Measurements from ENCODE around the gene VPS25. TPM values are rescaled to one million over a fixed set of nuclear protein-coding genes. Genes with fewer than 3 reads are reported as not detected.
A peak's percentile ranks its signal among the peaks of the same experiment; 100 is the strongest.

The VPS25 gene
- total RNA-seq, 1 experiment from 2014 or later = 37.7 TPM

- ChIA-PET POLR2A (no interaction called here), CTCF (no interaction called here)
- no peaks in the 10 kb centered on the region for H3K9me3 ChIP-seq (ENCODE audit: control insufficient read depth, insufficient read depth, low read depth, low read length)
- peak within 1 kb of the TSS; percentile 86 for H3K27ac ChIP-seq (ENCODE audit: low read length)
- peaks cover 13% of the 10 kb centered on the region for H3K4me1 ChIP-seq (ENCODE audit: control insufficient read depth, insufficient read depth, low read length)
- BruUV-seq (replicated peaks) = no TSS peak
- H3K36me3 ChIP-seq (ENCODE audit: control insufficient read depth, insufficient read depth, low read length) = no peaks in the 10 kb centered on the region
- TF ChIP-seq TCF7L2 (IDR thresholded peaks at IDR 0.05; ENCODE audit: low read depth, low read length) (no peak), REST (IDR thresholded peaks at IDR 0.05; ENCODE audit: insufficient read depth in 1 of 2, low read depth in 2 of 2, low read length in 1 of 2) (no peak), POLR2AphosphoS5 (IDR thresholded peaks at IDR 0.05; ENCODE audit: low read depth, low read length) (peak; percentile 64; the same call in 1 of the 2 replicates), CTCF (IDR thresholded peaks at IDR 0.05) (no peak), SIN3A (IDR thresholded peaks at IDR 0.05; ENCODE audit: borderline replicate concordance, insufficient read depth, low read depth, low read length) (no peak)
- H3K4me3 ChIP-seq (ENCODE audit: low read depth in 2 of 2, low read length in 2 of 2) = peak within 1 kb of the TSS; percentile 90 to 92
- no peaks in the 10 kb centered on the region for H3K27me3 ChIP-seq (ENCODE audit: control insufficient read depth, insufficient read depth, low read length)
- peak; percentile 20 for DNase-seq (ENCODE audit: low read depth, low spot score)
- in situ Hi-C loops (cut with HindIII; ENCODE audit: low pct_unique_long_range_greater_than_20kb, low sequenced_read_pairs) = no loop called here
- peak; percentile 98 for ATAC-seq
- intact Hi-C loops (cut with micrococcal nuclease; ENCODE audit: unreplicated experiment) = no loop called here
Observed at GRCh38 chr17:42798383-42799380, 25.4 kb downstream of the VPS25 start, which contains the start of the genes CNTD1 and COA3. CNTD1 (plus strand) TSS chr17:42798861; CDS start chr17:42799068, 207 bp downstream. COA3 (minus strand) TSS chr17:42798704; CDS start chr17:42798681, 23 bp downstream.

- DNase-seq (ENCODE audit: low read depth, low spot score) (no peak), ATAC-seq (peak; percentile 63)
- TF ChIP-seq CTCF (IDR thresholded peaks at IDR 0.05) = no peak
- peak; percentile 54 for TF ChIP-seq POLR2AphosphoS5 (IDR thresholded peaks at IDR 0.05; ENCODE audit: low read depth, low read length)
- peak; percentile 97 for TF ChIP-seq TCF7L2 (IDR thresholded peaks at IDR 0.05; ENCODE audit: low read depth, low read length)
- POLR2A ChIA-PET = no interaction called here
- CTCF ChIA-PET = no interaction called here
- in situ Hi-C loops (cut with HindIII; ENCODE audit: low pct_unique_long_range_greater_than_20kb, low sequenced_read_pairs) (no loop called here), intact Hi-C loops (cut with micrococcal nuclease; ENCODE audit: unreplicated experiment) (no loop called here)
- Histone ChIP-seq H3K4me1 (ENCODE audit: control insufficient read depth, insufficient read depth, low read length) (peaks cover 10% of the 10 kb centered on the region), H3K4me3 (ENCODE audit: low read depth in 2 of 2, low read length in 2 of 2) (no peak overlapping the region), H3K27ac (ENCODE audit: low read length) (peak overlapping the region; percentile 61), H3K9me3 (ENCODE audit: control insufficient read depth, insufficient read depth, low read depth, low read length) (no peaks in the 10 kb centered on the region), H3K27me3 (ENCODE audit: control insufficient read depth, insufficient read depth, low read length) (no peaks in the 10 kb centered on the region), H3K36me3 (ENCODE audit: control insufficient read depth, insufficient read depth, low read length) (no peaks in the 10 kb centered on the region)
- no TSS peak for BruUV-seq (replicated peaks)
Observed at GRCh38 chr17:42803074-42803883, 30.0 kb downstream of the VPS25 start.

All from Panc1 (cell line).